HepG2 (cell line): Measurements from ENCODE around the gene TAGAP. TPM values are rescaled to one million over a fixed set of nuclear protein-coding genes. Genes with fewer than 3 reads are reported as not detected.

Source experiments
- CC2D1A ChIP-seq: sonication (generic); formaldehyde crosslinking; IDR thresholded peaks from 2 replicates; pipeline ENCODE4 v1.8.1; 2023; ENCODE audit warnings: mild to moderate bottlenecking, missing genetic modification reagents
- DBP ChIP-seq: sonication (generic); formaldehyde crosslinking; IDR thresholded peaks from 2 replicates; pipeline ENCODE4 v1.4.0; 2020; ENCODE audit warnings: missing genetic modification reagents; ENCODE audit errors: not compliant biosample characterization
- DMAP1 ChIP-seq: IDR thresholded peaks from 2 replicates; pipeline ENCODE4 v1.6.1; 2016
- FOSL2 ChIP-seq: sonication (generic); formaldehyde crosslinking; IDR thresholded peaks from 2 replicates; pipeline ENCODE4 v1.4.0; 2020; ENCODE audit warnings: missing genetic modification reagents
- NFE2L1 ChIP-seq: sonication (generic); formaldehyde crosslinking; IDR thresholded peaks from 2 replicates; pipeline ENCODE4 v1.4.0; 2020; ENCODE audit warnings: missing genetic modification reagents, mild to moderate bottlenecking, borderline replicate concordance
- ONECUT2 ChIP-seq: sonication (generic); formaldehyde crosslinking; IDR thresholded peaks from 2 replicates; pipeline ENCODE4 v1.4.0; 2020; ENCODE audit warnings: missing genetic modification reagents
- SP140L ChIP-seq: sonication (generic); formaldehyde crosslinking; IDR thresholded peaks from 2 replicates; pipeline ENCODE4 v1.4.0; 2020; ENCODE audit warnings: missing genetic modification reagents, borderline replicate concordance
- ZFP36 ChIP-seq: fragments of 150-350 bp; IDR thresholded peaks from 2 replicates; pipeline ENCODE4 v1.6.1; 2018; ENCODE audit warnings: borderline replicate concordance, low read length, low read depth; ENCODE audit not compliant: partially characterized antibody
- ZFP62 ChIP-seq: sonication (generic); formaldehyde crosslinking; IDR thresholded peaks from 2 replicates; pipeline ENCODE4 v1.4.0; 2020; ENCODE audit warnings: missing genetic modification reagents
- ZNF264 ChIP-seq: sonication (generic); formaldehyde crosslinking; IDR thresholded peaks from 2 replicates; pipeline ENCODE4 v1.4.0; 2020; ENCODE audit warnings: missing genetic modification reagents
- ZNF292 ChIP-seq: sonication (generic); formaldehyde crosslinking; IDR thresholded peaks from 2 replicates; pipeline ENCODE4 v1.8.1; 2022; ENCODE audit warnings: mild to moderate bottlenecking, low read depth, missing genetic modification reagents, borderline replicate concordance
- ZNF317 ChIP-seq: sonication (generic); formaldehyde crosslinking; IDR thresholded peaks from 2 replicates; pipeline ENCODE4 v1.5.0; 2020; ENCODE audit warnings: mild to moderate bottlenecking, missing genetic modification reagents
- ZNF382 ChIP-seq: sonication (generic); formaldehyde crosslinking; IDR thresholded peaks from 2 replicates; pipeline ENCODE4 v1.5.0; 2020; ENCODE audit warnings: missing genetic modification reagents, mild to moderate bottlenecking, borderline replicate concordance
- ZNF546 ChIP-seq: sonication (generic); formaldehyde crosslinking; conservative IDR thresholded peaks from 2 replicates; pipeline ENCODE4 v1.8.1; 2023; ENCODE audit warnings: mild to moderate bottlenecking, missing genetic modification reagents
- ZNF768 ChIP-seq: sonication (generic); formaldehyde crosslinking; IDR thresholded peaks from 2 replicates; pipeline ENCODE4 v1.4.0; 2020; ENCODE audit warnings: missing genetic modification reagents
- ZNF770 ChIP-seq: sonication (generic); formaldehyde crosslinking; IDR thresholded peaks from 2 replicates; pipeline ENCODE4 v1.5.0; 2020; ENCODE audit warnings: mild to moderate bottlenecking, missing genetic modification reagents
- ZSCAN21 ChIP-seq: sonication (generic); formaldehyde crosslinking; IDR thresholded peaks from 2 replicates; pipeline ENCODE4 v1.8.0; 2022; ENCODE audit warnings: mild to moderate bottlenecking, missing genetic modification reagents, moderate library complexity, borderline replicate concordance
- polyA plus RNA-seq, 8 experiments: library from polyadenylated mRNA; depleted of rRNA in 3 of 8; stranded (reverse) in 7 of 8; unstranded in 1 of 8; fragments of >200 nt; fragmentation: Illumina TruSeq in 4 of 8; extraction: Trizol in 4 of 8; gene quantifications; 2 replicates each; pipeline versions ENCODE4 v1.2.1 to v1.2.3, GENCODE V29; 2011 to 2016; ENCODE audit warnings: low read depth in 4 of 8, missing spikeins in 1 of 8, mixed read lengths in 1 of 8; ENCODE audit not compliant: insufficient read depth in 1 of 8
- total RNA-seq, 5 experiments: library from RNA; depleted of rRNA; stranded (reverse); fragments of >200 nt; fragmentation: Illumina TruSeq; extraction: Trizol; gene quantifications; 2 replicates each; pipeline ENCODE4 v1.2.3, GENCODE V29; 2016; ENCODE audit warnings: low read depth in 1 of 5
- TF ChIP-seq, protein P1 (sequence below): sonication (generic); formaldehyde crosslinking; IDR thresholded peaks from 2 replicates; pipeline ENCODE4 v1.5.1; 2020; ENCODE audit warnings: missing genetic modification reagents, mild to moderate bottlenecking, borderline replicate concordance
- TF ChIP-seq, protein P2 (sequence below): sonication (generic); formaldehyde crosslinking; IDR thresholded peaks from 2 replicates; pipeline ENCODE4 v1.4.0; 2020; ENCODE audit warnings: missing genetic modification reagents, borderline replicate concordance

The TAGAP gene
- total and polyA plus RNA-seq, 2 of the 13 experiments (the other 11 are each of a cell fraction or from before 2014, with no cell fraction given): not detected

DNA sequence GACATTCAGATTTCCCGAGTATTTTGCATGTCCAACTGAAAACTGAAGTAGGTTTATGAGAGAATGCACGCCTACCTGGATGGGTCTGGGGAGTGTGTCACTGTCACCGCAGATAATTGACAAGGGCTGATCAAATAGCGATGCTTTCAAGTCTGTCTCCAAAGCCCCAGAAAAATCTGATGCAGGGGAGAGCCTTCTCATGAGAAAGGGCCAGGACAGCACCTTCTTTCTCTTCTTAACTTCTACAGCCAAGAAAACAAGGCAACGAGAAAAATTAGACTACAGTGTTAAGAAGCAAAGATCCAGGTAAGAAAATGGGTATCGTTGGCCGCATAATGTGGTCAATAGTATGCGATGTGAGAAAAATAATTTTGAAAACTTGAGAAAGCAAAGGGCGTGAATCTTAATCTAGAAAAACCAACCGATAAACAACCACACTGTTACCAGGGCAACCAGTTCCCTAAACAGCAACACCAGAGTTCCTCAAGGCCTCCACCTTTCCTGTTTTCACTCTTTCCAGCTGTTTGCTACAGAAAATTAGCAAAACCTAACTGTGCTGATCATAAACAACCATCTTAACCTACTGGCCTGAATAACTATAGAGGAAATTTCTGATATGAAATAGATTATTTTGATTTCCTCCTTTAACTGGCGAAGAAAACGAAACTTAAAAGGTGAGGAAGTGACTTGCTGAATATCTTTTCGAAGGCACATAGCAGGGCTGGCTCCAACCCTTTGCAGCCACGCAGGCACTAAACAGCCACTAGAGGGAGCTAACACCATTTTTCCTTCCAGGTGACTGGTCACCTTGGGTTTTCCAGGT, 2.6 kb downstream of the TAGAP start (continued):
- peak; percentile 58 for TF ChIP-seq ZFP36
- no peak for TF ChIP-seq SP140L
- no peak for TF ChIP-seq NFE2L1 (CRISPR knock-in tag)
- peak; percentile 35; the same call in 1 of the 2 replicates for TF ChIP-seq FOSL2 (CRISPR knock-in tag)
- TF ChIP-seq, protein P1, sequence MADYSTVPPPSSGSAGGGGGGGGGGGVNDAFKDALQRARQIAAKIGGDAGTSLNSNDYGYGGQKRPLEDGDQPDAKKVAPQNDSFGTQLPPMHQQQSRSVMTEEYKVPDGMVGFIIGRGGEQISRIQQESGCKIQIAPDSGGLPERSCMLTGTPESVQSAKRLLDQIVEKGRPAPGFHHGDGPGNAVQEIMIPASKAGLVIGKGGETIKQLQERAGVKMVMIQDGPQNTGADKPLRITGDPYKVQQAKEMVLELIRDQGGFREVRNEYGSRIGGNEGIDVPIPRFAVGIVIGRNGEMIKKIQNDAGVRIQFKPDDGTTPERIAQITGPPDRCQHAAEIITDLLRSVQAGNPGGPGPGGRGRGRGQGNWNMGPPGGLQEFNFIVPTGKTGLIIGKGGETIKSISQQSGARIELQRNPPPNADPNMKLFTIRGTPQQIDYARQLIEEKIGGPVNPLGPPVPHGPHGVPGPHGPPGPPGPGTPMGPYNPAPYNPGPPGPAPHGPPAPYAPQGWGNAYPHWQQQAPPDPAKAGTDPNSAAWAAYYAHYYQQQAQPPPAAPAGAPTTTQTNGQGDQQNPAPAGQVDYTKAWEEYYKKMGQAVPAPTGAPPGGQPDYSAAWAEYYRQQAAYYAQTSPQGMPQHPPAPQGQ (CRISPR knock-in tag): no peak
- no peak for TF ChIP-seq DBP (CRISPR knock-in tag)
- no peak for TF ChIP-seq ZNF382 (CRISPR knock-in tag)
- TF ChIP-seq ZNF768 (CRISPR knock-in tag): no peak
- TF ChIP-seq ZFP62 (CRISPR knock-in tag): no peak
- no peak for TF ChIP-seq DMAP1 (CRISPR knock-in tag)
- TF ChIP-seq, protein P2, sequence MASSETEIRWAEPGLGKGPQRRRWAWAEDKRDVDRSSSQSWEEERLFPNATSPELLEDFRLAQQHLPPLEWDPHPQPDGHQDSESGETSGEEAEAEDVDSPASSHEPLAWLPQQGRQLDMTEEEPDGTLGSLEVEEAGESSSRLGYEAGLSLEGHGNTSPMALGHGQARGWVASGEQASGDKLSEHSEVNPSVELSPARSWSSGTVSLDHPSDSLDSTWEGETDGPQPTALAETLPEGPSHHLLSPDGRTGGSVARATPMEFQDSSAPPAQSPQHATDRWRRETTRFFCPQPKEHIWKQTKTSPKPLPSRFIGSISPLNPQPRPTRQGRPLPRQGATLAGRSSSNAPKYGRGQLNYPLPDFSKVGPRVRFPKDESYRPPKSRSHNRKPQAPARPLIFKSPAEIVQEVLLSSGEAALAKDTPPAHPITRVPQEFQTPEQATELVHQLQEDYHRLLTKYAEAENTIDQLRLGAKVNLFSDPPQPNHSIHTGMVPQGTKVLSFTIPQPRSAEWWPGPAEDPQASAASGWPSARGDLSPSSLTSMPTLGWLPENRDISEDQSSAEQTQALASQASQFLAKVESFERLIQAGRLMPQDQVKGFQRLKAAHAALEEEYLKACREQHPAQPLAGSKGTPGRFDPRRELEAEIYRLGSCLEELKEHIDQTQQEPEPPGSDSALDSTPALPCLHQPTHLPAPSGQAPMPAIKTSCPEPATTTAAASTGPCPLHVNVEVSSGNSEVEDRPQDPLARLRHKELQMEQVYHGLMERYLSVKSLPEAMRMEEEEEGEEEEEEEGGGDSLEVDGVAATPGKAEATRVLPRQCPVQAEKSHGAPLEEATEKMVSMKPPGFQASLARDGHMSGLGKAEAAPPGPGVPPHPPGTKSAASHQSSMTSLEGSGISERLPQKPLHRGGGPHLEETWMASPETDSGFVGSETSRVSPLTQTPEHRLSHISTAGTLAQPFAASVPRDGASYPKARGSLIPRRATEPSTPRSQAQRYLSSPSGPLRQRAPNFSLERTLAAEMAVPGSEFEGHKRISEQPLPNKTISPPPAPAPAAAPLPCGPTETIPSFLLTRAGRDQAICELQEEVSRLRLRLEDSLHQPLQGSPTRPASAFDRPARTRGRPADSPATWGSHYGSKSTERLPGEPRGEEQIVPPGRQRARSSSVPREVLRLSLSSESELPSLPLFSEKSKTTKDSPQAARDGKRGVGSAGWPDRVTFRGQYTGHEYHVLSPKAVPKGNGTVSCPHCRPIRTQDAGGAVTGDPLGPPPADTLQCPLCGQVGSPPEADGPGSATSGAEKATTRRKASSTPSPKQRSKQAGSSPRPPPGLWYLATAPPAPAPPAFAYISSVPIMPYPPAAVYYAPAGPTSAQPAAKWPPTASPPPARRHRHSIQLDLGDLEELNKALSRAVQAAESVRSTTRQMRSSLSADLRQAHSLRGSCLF (CRISPR knock-in tag): no peak
- no peak for TF ChIP-seq ZNF264 (CRISPR knock-in tag)
- TF ChIP-seq ZNF770 (CRISPR knock-in tag): no peak
- no peak for TF ChIP-seq ZSCAN21 (CRISPR knock-in tag)
- no peak for TF ChIP-seq CC2D1A
- no peak for TF ChIP-seq ONECUT2 (CRISPR knock-in tag)
- TF ChIP-seq ZNF292 (CRISPR knock-in tag): no peak
- TF ChIP-seq ZNF317 (CRISPR knock-in tag): no peak
- TF ChIP-seq ZNF546 (CRISPR knock-in tag): no peak
